Common myeloid progenitor, CD34-positive (primary cell): ENCODE data around the gene QPRT.
"Not testable (repeated sequence)": the region's sequence is repeated elsewhere in the genome, so short reads cannot be mapped to it uniquely, and the experiment has no call there.

ENCODE experiments used
- CTCF ChIA-PET: fragments of 350-600 bp; sonication (Branson Sonifier 250); formaldehyde crosslinking; loops from one replicate; lab custom pipeline; 2021; ENCODE audit warnings: antibody characterized with exemption; lab: Charles Lee
- POLR2A ChIA-PET: fragments of 350-600 bp; sonication (Branson Sonifier 250); formaldehyde crosslinking; loops from one replicate; lab custom pipeline; 2021; ENCODE audit warnings: antibody characterized with exemption; lab: Charles Lee
- DNase-seq, 3 donors: peaks; one replicate each; pipeline versions ENCODE4 v3.0.0 to v3.0.0-alpha.2; 2013
- H3K27ac ChIP-seq, 2 experiments: 1 replicate in 1 of 2; 2 replicates in 1 of 2; pipeline ENCODE4 v1.7.0; 2013; ENCODE audit warnings: inconsistent platforms in 2 of 2, low read length in 2 of 2, mild to moderate bottlenecking in 2 of 2, low read depth in 1 of 2, moderate library complexity in 1 of 2; ENCODE audit not compliant: severe bottlenecking in 2 of 2, insufficient read depth in 1 of 2, poor library complexity in 1 of 2
- H3K27me3 ChIP-seq, 5 experiments: replicated peaks in 2 of 5; 1 replicate in 3 of 5; 2 replicates in 2 of 5; pipeline versions ENCODE4 v1.6.1 to v1.7.0; 2013; ENCODE audit warnings: low read length in 4 of 5, mild to moderate bottlenecking in 2 of 5, moderate library complexity in 2 of 5, inconsistent platforms in 1 of 5; ENCODE audit not compliant: insufficient read depth in 5 of 5, control insufficient read depth in 4 of 5
- H3K36me3 ChIP-seq, 4 experiments: 1 replicate in 2 of 4; 2 replicates in 2 of 4; pipeline versions ENCODE4 v1.6.1 to v1.7.0; 2013; ENCODE audit warnings: low read length in 3 of 4, control low read depth in 1 of 4, mild to moderate bottlenecking in 1 of 4; ENCODE audit not compliant: control insufficient read depth in 4 of 4, insufficient read depth in 4 of 4
- H3K4me1 ChIP-seq, 4 experiments: 1 replicate in 3 of 4; 2 replicates in 1 of 4; pipeline versions ENCODE4 v1.6.1 to v1.7.1; 2013; ENCODE audit warnings: low read length in 3 of 4, mild to moderate bottlenecking in 3 of 4, control low read depth in 1 of 4, inconsistent platforms in 1 of 4, moderate library complexity in 1 of 4; ENCODE audit not compliant: control insufficient read depth in 4 of 4, insufficient read depth in 4 of 4; ENCODE audit errors: control extremely low read depth in 1 of 4
- H3K4me3 ChIP-seq, 7 experiments: 1 replicate in 4 of 7; 2 replicates in 3 of 7; pipeline versions ENCODE4 v1.5.1 to v1.7.0; 2013; ENCODE audit warnings: mild to moderate bottlenecking in 7 of 7, low read length in 6 of 7, moderate library complexity in 6 of 7, inconsistent platforms in 2 of 7, low read depth in 2 of 7, control low read depth in 1 of 7; ENCODE audit not compliant: insufficient read depth in 4 of 7, control insufficient read depth in 1 of 7; ENCODE audit errors: extremely low read depth in 1 of 7
- H3K9me3 ChIP-seq, 5 experiments: 1 replicate in 4 of 5; 2 replicates in 1 of 5; pipeline versions ENCODE4 v1.6.1 to v1.7.1; 2013; ENCODE audit warnings: low read length in 4 of 5, mild to moderate bottlenecking in 2 of 5, inconsistent platforms in 1 of 5, low read depth in 1 of 5, moderate library complexity in 1 of 5; ENCODE audit not compliant: control insufficient read depth in 4 of 5, insufficient read depth in 2 of 5; ENCODE audit errors: control extremely low read depth in 1 of 5
- WGBS: methylation state at CpG from one replicate; pipeline ENCODE4 v1.1.5; 2013; ENCODE audit not compliant: insufficient coverage; 5-methylcytosine and 5-hydroxymethylcytosine counted together

QPRT gene

GRCh38 chr16:29665294-29666077 lies 13.5 kb upstream of the QPRT start:
- no peaks in the 10 kb centered on the region for H3K27me3 ChIP-seq
- peak overlapping the region; percentile 93 to 94 for H3K27ac ChIP-seq
- CTCF ChIA-PET: interaction anchor here (0.7 to 3.2 kb wide), 5 partner anchors 13 to 150 kb away, joined by 3 to 12 read pairs (median 3); partner anchors contain the start of genes PAGR1 and QPRT
- peaks cover 13 to 79% (median 65%) of the 10 kb centered on the region in 4 experiments for H3K4me1 ChIP-seq
- H3K4me3 ChIP-seq: peak overlapping the region; percentile 61 to 95 (median 76)
- H3K9me3 ChIP-seq: no peaks in the 10 kb centered on the region
- peak in 1 of 3 donors; percentile 13 for DNase-seq
- POLR2A ChIA-PET: interaction anchor here (0.6 to 3.4 kb wide), 7 partner anchors 10 to 399 kb away, joined by 3 to 22 read pairs (median 4); partner anchors contain the start of gene QPRT
- 9% methylated on average over 10 of the region's 15 CpGs for WGBS
- H3K36me3 ChIP-seq: peaks cover 0 to 48% (median 17%) of the 10 kb centered on the region in 4 experiments

- 90% methylated on average over 5 of the region's 6 CpGs for WGBS
- not testable (repeated sequence) for H3K9me3 ChIP-seq, DNase-seq, H3K27me3 ChIP-seq
- POLR2A ChIA-PET: interaction anchor here (0.6 to 2.8 kb wide), 4 partner anchors 8 to 24 kb away, joined by 3 to 17 read pairs (median 9); partner anchors contain the start of gene QPRT
- Histone ChIP-seq H3K4me3 (peak overlapping the region in 6 of 7 experiments; percentile 50 to 95 (median 82)), H3K36me3 (peaks cover 0 to 60% (median 24%) of the 10 kb centered on the region in 4 experiments), H3K4me1 (peaks cover 6 to 62% (median 49%) of the 10 kb centered on the region in 4 experiments), H3K27ac (peak overlapping the region in 1 of 2 experiments; percentile 94)
- CTCF ChIA-PET: interaction anchor here (1.0 to 3.2 kb wide), 4 partner anchors 8 to 25 kb away, joined by 3 to 12 read pairs (median 3); partner anchors contain the start of gene QPRT
These were observed 11.7 kb upstream of the QPRT start for GRCh38 chr16:29667322-29667610.

GRCh38 chr16:29667755-29668154 lies 11.2 kb upstream of the QPRT start:
- H3K4me1 ChIP-seq: peaks cover 3 to 57% (median 44%) of the 10 kb centered on the region in 4 experiments
- DNase-seq: peak in 1 of 3 donors; percentile 37
- CTCF ChIA-PET: interaction anchor here (1.0 to 3.2 kb wide), 3 partner anchors 8 to 26 kb away, joined by 3 to 12 read pairs (median 3); partner anchors contain the start of gene QPRT
- H3K9me3 ChIP-seq: no peaks in the 10 kb centered on the region
- H3K27ac ChIP-seq: no peak overlapping the region
- peaks cover 0 to 60% (median 24%) of the 10 kb centered on the region in 4 experiments for H3K36me3 ChIP-seq
- WGBS: 93% methylated on average over 9 of the region's 12 CpGs
- no peaks in the 10 kb centered on the region for H3K27me3 ChIP-seq
- H3K4me3 ChIP-seq: peak overlapping the region in 4 of 7 experiments; percentile 22 to 88 (median 39)
- POLR2A ChIA-PET: interaction anchor here (0.6 to 2.1 kb wide), 2 partner anchors 12 to 45 kb away, joined by 3 to 14 read pairs; partner anchors contain the start of gene QPRT

GRCh38 chr16:29668267-29668666 lies 10.7 kb upstream of the QPRT start:
- DNase-seq: no peak
- peaks cover 0 to 62% (median 24%) of the 10 kb centered on the region in 4 experiments for H3K36me3 ChIP-seq
- POLR2A ChIA-PET: interaction anchor here (0.6 kb wide), 1 partner anchor 45 kb away, joined by 3 read pairs; no protein-coding TSS in a partner anchor
- 100% methylated on average over 1 of the region's 3 CpGs for WGBS
- H3K4me3 ChIP-seq: peak overlapping the region in 3 of 7 experiments; percentile 8 to 52 (median 22)
- CTCF ChIA-PET: interaction anchor here (2.0 to 3.2 kb wide), 2 partner anchors 10 to 23 kb away, joined by 5 to 12 read pairs; partner anchors contain the start of gene QPRT
- H3K27me3 ChIP-seq: no peaks in the 10 kb centered on the region
- no peak overlapping the region for H3K27ac ChIP-seq
- H3K4me1 ChIP-seq: peaks cover 3 to 56% (median 43%) of the 10 kb centered on the region in 4 experiments
- H3K9me3 ChIP-seq: no peaks in the 10 kb centered on the region

DNA sequence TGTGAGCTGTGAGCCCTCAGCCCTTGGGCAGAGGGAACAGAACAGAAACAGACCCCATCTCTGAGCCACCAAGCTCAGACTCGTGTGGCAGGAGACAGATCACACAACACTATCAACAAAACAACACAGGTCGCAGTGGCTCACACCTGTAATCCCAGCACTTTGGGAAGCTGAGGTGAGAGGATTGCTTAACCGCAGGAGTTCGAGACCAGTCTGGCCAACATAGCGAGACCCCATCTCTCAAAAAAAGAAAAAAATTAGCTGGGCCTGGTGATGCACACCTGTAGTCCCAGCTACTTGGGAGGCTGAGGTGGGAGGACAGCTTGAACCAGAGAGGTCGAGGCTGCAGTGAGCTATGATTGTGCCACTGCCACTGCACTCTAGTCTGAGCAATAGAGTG lies 5.5 kb upstream of the QPRT start:
- Histone ChIP-seq H3K27me3 (no peaks in the 10 kb centered on the region), H3K36me3 (peaks cover 0 to 27% (median 8%) of the 10 kb centered on the region in 4 experiments), H3K27ac (peak overlapping the region in 1 of 2 experiments; percentile 25), H3K4me1 (peaks cover 8 to 32% (median 30%) of the 10 kb centered on the region in 4 experiments), H3K9me3 (no peaks in the 10 kb centered on the region), H3K4me3 (no peak overlapping the region)
- CTCF ChIA-PET: interaction anchor here (0.7 to 2.3 kb wide), 6 partner anchors 10 to 32 kb away, joined by 3 to 8 read pairs (median 6); no protein-coding TSS in a partner anchor
- POLR2A ChIA-PET: interaction anchor here (1.0 to 3.4 kb wide), 2 partner anchors 8 to 14 kb away, joined by 5 to 17 read pairs; no protein-coding TSS in a partner anchor
- DNase-seq: no peak
- 100% methylated on average over 4 of the region's 6 CpGs for WGBS

DNA sequence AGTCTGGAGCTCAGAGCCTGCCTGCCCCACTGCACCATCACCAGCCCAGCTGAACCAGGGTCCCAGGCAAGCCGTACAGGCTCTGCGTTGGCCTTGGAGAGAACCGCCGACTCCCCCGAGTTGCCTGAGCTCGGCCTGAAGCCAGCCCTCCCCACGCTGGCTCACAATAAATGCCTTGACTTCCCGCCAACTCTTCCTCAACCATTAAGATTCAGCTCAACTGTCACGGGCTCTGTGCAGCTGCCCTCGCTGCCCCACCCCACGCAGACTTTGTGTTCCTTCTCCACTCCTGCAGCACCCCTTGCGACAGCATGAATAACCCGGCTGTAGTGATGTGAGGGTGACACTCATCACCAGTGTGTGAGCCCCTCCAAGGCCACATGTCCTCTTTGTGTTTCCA lies 4.8 kb upstream of the QPRT start:
- CTCF ChIA-PET: interaction anchor here (1.0 to 3.5 kb wide), 6 partner anchors 10 to 33 kb away, joined by 3 to 16 read pairs (median 6); no protein-coding TSS in a partner anchor
- POLR2A ChIA-PET: interaction anchor here (0.6 to 3.4 kb wide), 4 partner anchors 8 to 120 kb away, joined by 3 to 17 read pairs (median 4); no protein-coding TSS in a partner anchor
- H3K9me3 ChIP-seq: no peaks in the 10 kb centered on the region
- H3K27me3 ChIP-seq: no peaks in the 10 kb centered on the region
- H3K27ac ChIP-seq: no peak overlapping the region
- DNase-seq: peak in 2 of 3 donors; percentile 44 to 64
- H3K36me3 ChIP-seq: peaks cover 0 to 24% (median 7%) of the 10 kb centered on the region in 4 experiments
- no peak overlapping the region for H3K4me3 ChIP-seq
- H3K4me1 ChIP-seq: peaks cover 9 to 39% (median 35%) of the 10 kb centered on the region in 4 experiments
- WGBS: 85% methylated on average over 10 of the region's 13 CpGs
